Measurements from ENCODE around the gene PPME1.

The PPME1 gene

GRCh38 chr11:74267014-74267413 lies 95.9 kb downstream of the PPME1 start:
- no peak for TF ChIP-seq CTCF (IDR thresholded peaks at IDR 0.05; ENCODE audit: low read depth, low read length)
- no peaks in the 10 kb centered on the region for H3K9me3 ChIP-seq (ENCODE audit: severe bottlenecking)
- H3K4me3 ChIP-seq (ENCODE audit: low read depth, low read length) = no peak overlapping the region
- DNase-seq = no peak
- no peaks in the 10 kb centered on the region for H3K27me3 ChIP-seq (ENCODE audit: insufficient read depth, low read depth, severe bottlenecking)
- no peak overlapping the region for H3K27ac ChIP-seq
- H3K36me3 ChIP-seq = no peaks in the 10 kb centered on the region

GRCh38 chr11:74268456-74268855 lies 97.4 kb downstream of the PPME1 start:
- Histone ChIP-seq H3K9me3 (ENCODE audit: severe bottlenecking) (no peaks in the 10 kb centered on the region), H3K4me3 (ENCODE audit: low read depth, low read length) (no peak overlapping the region), H3K36me3 (no peaks in the 10 kb centered on the region), H3K27me3 (ENCODE audit: insufficient read depth, low read depth, severe bottlenecking) (no peaks in the 10 kb centered on the region), H3K27ac (no peak overlapping the region)
- TF ChIP-seq CTCF (IDR thresholded peaks at IDR 0.05; ENCODE audit: low read depth, low read length) = no peak
- DNase-seq = no peak

- TF ChIP-seq CTCF (IDR thresholded peaks at IDR 0.05; ENCODE audit: low read depth, low read length) = no peak
Observed at GRCh38 chr11:74269161-74269811, 98.2 kb downstream of the PPME1 start.

GRCh38 chr11:74272276-74272675 lies 101.2 kb downstream of the PPME1 start:
- no peak for TF ChIP-seq CTCF (IDR thresholded peaks at IDR 0.05; ENCODE audit: low read depth, low read length)
- Histone ChIP-seq H3K36me3 (no peaks in the 10 kb centered on the region), H3K9me3 (ENCODE audit: severe bottlenecking) (no peaks in the 10 kb centered on the region), H3K27ac (no peak overlapping the region), H3K27me3 (ENCODE audit: insufficient read depth, low read depth, severe bottlenecking) (no peaks in the 10 kb centered on the region), H3K4me3 (ENCODE audit: low read depth, low read length) (no peak overlapping the region)
- DNase-seq = no peak

More at GRCh38 chr11:74269161-74269811, 98.2 kb downstream of the PPME1 start:
- Histone ChIP-seq H3K27me3 (ENCODE audit: insufficient read depth, low read depth, severe bottlenecking) (no peaks in the 10 kb centered on the region), H3K4me3 (ENCODE audit: low read depth, low read length) (no peak overlapping the region), H3K36me3 (no peaks in the 10 kb centered on the region), H3K9me3 (ENCODE audit: severe bottlenecking) (no peaks in the 10 kb centered on the region), H3K27ac (no peak overlapping the region)
- no peak for DNase-seq

- H3K36me3 ChIP-seq = no peaks in the 10 kb centered on the region
- no peak for DNase-seq
- H3K27ac ChIP-seq = no peak overlapping the region
- H3K27me3 ChIP-seq (ENCODE audit: insufficient read depth, low read depth, severe bottlenecking) = no peaks in the 10 kb centered on the region
- H3K4me3 ChIP-seq (ENCODE audit: low read depth, low read length) = no peak overlapping the region
- H3K9me3 ChIP-seq (ENCODE audit: severe bottlenecking) = no peaks in the 10 kb centered on the region
- no peak for TF ChIP-seq CTCF (IDR thresholded peaks at IDR 0.05; ENCODE audit: low read depth, low read length)
Observed at GRCh38 chr11:74276581-74276980, 105.5 kb downstream of the PPME1 start.

GRCh38 chr11:74278103-74278502 lies 107.0 kb downstream of the PPME1 start:
- no peak for TF ChIP-seq CTCF (IDR thresholded peaks at IDR 0.05; ENCODE audit: low read depth, low read length)
- Histone ChIP-seq H3K27me3 (ENCODE audit: insufficient read depth, low read depth, severe bottlenecking) (no peaks in the 10 kb centered on the region), H3K4me3 (ENCODE audit: low read depth, low read length) (no peak overlapping the region), H3K9me3 (ENCODE audit: severe bottlenecking) (no peaks in the 10 kb centered on the region), H3K36me3 (no peaks in the 10 kb centered on the region), H3K27ac (no peak overlapping the region)
- DNase-seq = no peak
